ENCODE data around the gene DNAI7. TPM values are rescaled to one million over a fixed set of nuclear protein-coding genes. Genes with fewer than 3 reads are reported as not detected.

DNAI7 gene
- total RNA-seq (2021; fragmentation: NEBNext Ultra II Directional; extraction: Animal tissue kit (Norgen Biotek cat#: 25700)) (0.28 TPM in 1 of 2 replicates, not detected in the other), polyA plus RNA-seq (2011; rRNA removed) (0.12 TPM in 1 of 2 replicates, not detected in the other), polyA minus RNA-seq (2011; rRNA and poly(A)+ RNA removed) (0.49 TPM in 1 of 2 replicates, not detected in the other)
- 0.05 TPM for polyA plus RNA-seq (2011; cell fraction: cytosol; rRNA removed)
- polyA plus RNA-seq (2011; cell fraction: nucleus; rRNA removed): not detected
- polyA plus RNA-seq (2012, experiment 1 of 2): 0.42 TPM in 1 of 4 replicates, not detected in the others
- not detected for polyA plus RNA-seq (2012, experiment 2 of 2)
- polyA plus RNA-seq (2013, experiment 1 of 2): 0.41 TPM
- 0.28 TPM for polyA plus RNA-seq (2013, experiment 2 of 2)
- not detected for polyA minus RNA-seq (2011; cell fraction: cytosol; rRNA and poly(A)+ RNA removed)
- not detected for polyA minus RNA-seq (2011; cell fraction: nucleus; rRNA and poly(A)+ RNA removed)
- long read RNA-seq, experiment 1: 0 reads
- long read RNA-seq, experiment 2: 0 reads

GRCh38 chr12:25195056-25195971 lies at the start of gene DNAI7, which contains the start of gene ETFRF1:
TSS of gene DNAI7 (minus strand) at chr12:25195160. CDS start at chr12:25195078, 82 bp downstream.
TSS of gene ETFRF1 (plus strand) at chr12:25195237. CDS start at chr12:25203957, 8,720 bp downstream.
- Histone ChIP-seq H3K18ac (ENCODE audit: extremely low read depth, low read length) (peak within 1 kb of the TSS; percentile 91; the same call in 1 of the 2 replicates), H2BK15ac (ENCODE audit: low read length) (0 out of 2 replicates have a peak within 1 kb of the TSS, but pooled peaks have one; percentile 76), H3K4me1 (replicated peaks in 1 of 4; ENCODE audit: control insufficient read depth in 3 of 4, insufficient read depth in 4 of 4, low read length in 3 of 4) (peaks cover 0 to 3% (median 0%) of the 10 kb centered on the region in 4 experiments; a peak in 1 of 7 replicates), H3K4me3 (ENCODE audit: extremely low read depth in 1 of 4, insufficient read depth in 2 of 4, low read depth in 3 of 4, low read length in 4 of 4) (peak within 1 kb of the TSS; percentile 81 to 86 (median 83)), H3K36me3 (ENCODE audit: control insufficient read depth in 2 of 4, insufficient read depth in 4 of 4, low read length in 3 of 4) (no peaks in the 10 kb centered on the region), H4K91ac (replicated peaks; ENCODE audit: insufficient read length, low read length) (no peak within 1 kb of the TSS), H3K4me2 (ENCODE audit: insufficient read depth in 1 of 2, low read depth in 2 of 2, low read length in 2 of 2) (peak within 1 kb of the TSS; percentile 57 to 83), H4K20me1 (replicated peaks in 1 of 2; ENCODE audit: control insufficient read depth in 1 of 2, insufficient read depth in 2 of 2, low read length in 2 of 2) (no peaks in the 10 kb centered on the region), H3K79me1 (ENCODE audit: low read depth, low read length) (no peaks in the 10 kb centered on the region), H4K5ac (ENCODE audit: insufficient read length, low read depth, low read length) (peak within 1 kb of the TSS; percentile 92), H3K14ac (ENCODE audit: insufficient read length) (no peak within 1 kb of the TSS), H3K9me3 (ENCODE audit: insufficient read depth in 2 of 2, low read depth in 1 of 2, low read length in 1 of 2) (no peaks in the 10 kb centered on the region), H3K23me2 (ENCODE audit: low read depth, low read length) (no peaks in the 10 kb centered on the region), H2AFZ (ENCODE audit: low read length) (peak within 1 kb of the TSS; percentile 99), H3K27ac (ENCODE audit: low read depth, low read length) (peak within 1 kb of the TSS; percentile 89), H3K9ac (replicated peaks in 1 of 4; ENCODE audit: extremely low read depth in 1 of 4, low read depth in 3 of 4, low read length in 3 of 4) (peak within 1 kb of the TSS in 3 of 4 experiments; percentile 88 to 94 (median 89); a peak in 6 of 7 replicates), H2AK5ac (ENCODE audit: low read depth, low read length) (no peak within 1 kb of the TSS), H3K27me3 (replicated peaks in 1 of 4; ENCODE audit: control insufficient read depth in 3 of 4, extremely low read depth in 1 of 4, insufficient read depth in 3 of 4, low read length in 3 of 4) (no peaks in the 10 kb centered on the region), H2BK5ac (ENCODE audit: low read depth, low read length) (peak within 1 kb of the TSS; percentile 67; the same call in 1 of the 2 replicates), H3K23ac (ENCODE audit: insufficient read length) (no peak within 1 kb of the TSS), H3K4ac (replicated peaks; ENCODE audit: insufficient read length, low read depth, low read length) (no peak within 1 kb of the TSS), H3K56ac (replicated peaks; ENCODE audit: insufficient read length, low read depth, low read length) (peak within 1 kb of the TSS; percentile 43), H2BK120ac (replicated peaks; ENCODE audit: low read depth, low read length) (no peak within 1 kb of the TSS), H3K79me2 (ENCODE audit: control insufficient read depth in 1 of 2, insufficient read depth in 2 of 2, low read length in 2 of 2) (no peaks in the 10 kb centered on the region), H4K8ac (ENCODE audit: extremely low read depth, insufficient read depth, low read length) (peak within 1 kb of the TSS; percentile 95; the same call in 1 of the 2 replicates), H2BK20ac (ENCODE audit: low read length) (no peak within 1 kb of the TSS), H2BK12ac (ENCODE audit: low read depth, low read length) (no peak within 1 kb of the TSS; the same call in 1 of the 2 replicates)
- 2% methylated on average over 50 of the region's 54 CpGs; no CpG with 5 or more reads in 1 of the 2 experiments for WGBS, 2 experiments (ENCODE audit: extremely low coverage in 1 of 2, insufficient coverage in 1 of 2, insufficient read length in 1 of 2, insufficient replicate concordance in 2 of 2, low coverage in 1 of 2, low lambda C conversion rate in 2 of 2, missing lambda C conversion rate in 1 of 2)
- CTCF ChIA-PET (ENCODE audit: partially characterized antibody): interaction anchor here (1.1 to 1.2 kb wide), 3 partner anchors 40 to 192 kb away, joined by 3 to 4 read pairs (median 3); no protein-coding TSS in a partner anchor
- DNase-seq (ENCODE audit: low read depth in 1 of 2, low spot score in 2 of 2): peak; percentile 87 to 99
- FAIRE-seq: no peak
- POLR2A ChIA-PET (ENCODE audit: partially characterized antibody): interaction anchor here (0.7 to 2.6 kb wide), 7 partner anchors 9 to 295 kb away, joined by 3 to 12 read pairs (median 4); partner anchors contain the start of gene KRAS
- TF ChIP-seq SRF (IDR thresholded peaks at IDR 0.05; ENCODE audit: low read depth, low read length) (no peak), CHD1 (IDR thresholded peaks at IDR 0.05; ENCODE audit: low read depth, low read length) (no peak), MAFK (IDR thresholded peaks at IDR 0.05; ENCODE audit: low read depth, low read length) (no peak), RXRA (IDR thresholded peaks at IDR 0.05; ENCODE audit: insufficient read depth, low read depth, low read length) (no peak), TBP (IDR thresholded peaks at IDR 0.05; ENCODE audit: low read depth, low read length) (no peak; the same call in 1 of the 2 replicates), POLR2AphosphoS5 (IDR thresholded peaks at IDR 0.05; ENCODE audit: low read depth, low read length) (peak; percentile 56; the same call in 1 of the 2 replicates), RFX5 (IDR thresholded peaks at IDR 0.05; ENCODE audit: borderline replicate concordance, low read depth, low read length) (no peak), MAX (IDR thresholded peaks at IDR 0.05) (0 out of 2 replicates have a peak, but pooled peaks have one; percentile 26), BACH1 (IDR thresholded peaks at IDR 0.05; ENCODE audit: low read length) (no peak)
